NCI-H146 treated with DMSO at 0.1 percent for 48 hours (cell line): ENCODE data around the gene C9orf57.
"Not testable (repeated sequence)": the region's sequence is repeated elsewhere in the genome, so short reads cannot be mapped to it uniquely, and the experiment has no call there.

Experiments
- DNase-seq: peaks from one replicate; lab custom pipeline; 2025; ENCODE audit not compliant: unreplicated experiment; lab: John Stamatoyannopoulos, UW

Gene C9orf57, protein sequence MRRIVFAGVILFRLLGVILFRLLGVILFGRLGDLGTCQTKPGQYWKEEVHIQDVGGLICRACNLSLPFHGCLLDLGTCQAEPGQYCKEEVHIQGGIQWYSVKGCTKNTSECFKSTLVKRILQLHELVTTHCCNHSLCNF

DNA sequence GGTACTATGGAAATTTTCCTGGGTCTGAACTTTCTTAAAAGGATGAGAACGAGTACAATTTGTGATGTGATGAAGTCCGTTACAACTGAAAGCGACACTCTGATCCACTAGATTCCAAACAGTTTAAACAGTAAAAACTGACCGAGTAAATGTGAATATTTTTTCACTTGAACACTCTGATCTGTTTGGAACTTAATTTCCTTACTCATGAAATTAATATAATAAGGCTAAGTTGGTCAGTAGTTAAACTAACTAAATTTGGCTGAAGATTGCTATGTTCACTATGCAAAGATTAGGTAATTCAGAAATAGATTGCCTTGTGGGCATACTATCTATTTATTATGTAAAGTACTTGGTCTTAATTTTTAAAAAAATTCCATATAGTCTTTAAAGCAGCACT is at the start of gene C9orf57:
C9orf57 (minus strand) TSS at position 101 of the 400 bp plus-strand sequence. CDS start 1,282 bp downstream, outside the sequence.
- DNase-seq, result no peak

DNA sequence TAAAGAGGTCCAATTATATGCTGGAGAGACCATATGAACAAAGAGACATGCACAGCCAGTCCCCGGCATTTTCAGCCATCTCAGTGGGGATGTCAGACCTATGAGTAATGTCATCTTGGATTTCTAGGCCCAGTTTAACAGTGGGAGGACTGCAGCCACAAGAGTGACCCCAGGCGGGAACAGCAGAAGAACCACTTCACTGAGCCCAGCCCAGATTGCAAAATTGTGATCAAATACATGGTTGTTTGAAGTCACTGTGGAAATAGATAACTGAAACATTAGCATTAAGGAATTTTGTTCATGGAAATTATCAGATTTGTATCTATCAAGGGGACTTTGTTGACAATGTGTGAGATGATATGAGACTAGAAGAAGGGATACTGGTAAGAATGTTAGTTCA is 42.1 kb upstream of the C9orf57 start:
- no peak for DNase-seq

DNA sequence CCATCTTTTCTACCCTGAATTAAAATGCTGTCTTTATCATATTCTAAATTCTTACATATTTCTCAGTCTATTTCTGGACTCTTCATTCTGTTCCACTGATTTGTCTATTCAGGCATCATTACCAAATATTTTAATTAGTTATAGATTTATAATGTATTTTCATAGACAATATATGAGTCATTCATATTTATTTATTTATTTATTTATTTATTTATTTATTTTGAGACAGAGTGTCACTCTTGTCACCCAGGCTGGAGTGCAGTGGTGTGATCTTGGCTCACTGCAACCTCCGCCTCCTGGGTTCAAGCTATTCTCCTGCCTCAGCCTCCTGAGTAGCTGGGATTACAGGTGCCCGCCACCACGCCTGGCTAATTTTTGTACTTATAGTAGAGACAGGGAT is 35.1 kb upstream of the C9orf57 start:
- not testable (repeated sequence) for DNase-seq

DNA sequence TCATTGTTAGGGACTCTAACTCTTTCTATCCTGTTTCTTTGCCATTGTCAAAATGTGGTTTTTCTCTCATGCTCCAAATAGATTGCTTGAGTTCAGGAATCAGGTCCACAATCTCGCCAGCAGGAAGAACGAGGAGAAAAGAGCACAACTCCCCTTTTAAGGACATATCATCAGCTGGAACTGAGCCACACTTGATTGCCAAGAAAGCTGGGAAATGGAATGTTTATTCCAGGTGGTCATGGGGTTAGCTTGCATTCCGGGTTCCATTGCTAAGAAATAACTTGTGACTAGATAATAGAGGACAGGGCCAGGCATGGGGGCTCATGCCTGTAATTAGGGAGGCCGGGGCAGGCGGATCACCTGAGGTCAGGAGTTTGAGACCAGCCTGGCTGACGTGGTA is 32.4 kb upstream of the C9orf57 start:
- DNase-seq, result no peak

DNA sequence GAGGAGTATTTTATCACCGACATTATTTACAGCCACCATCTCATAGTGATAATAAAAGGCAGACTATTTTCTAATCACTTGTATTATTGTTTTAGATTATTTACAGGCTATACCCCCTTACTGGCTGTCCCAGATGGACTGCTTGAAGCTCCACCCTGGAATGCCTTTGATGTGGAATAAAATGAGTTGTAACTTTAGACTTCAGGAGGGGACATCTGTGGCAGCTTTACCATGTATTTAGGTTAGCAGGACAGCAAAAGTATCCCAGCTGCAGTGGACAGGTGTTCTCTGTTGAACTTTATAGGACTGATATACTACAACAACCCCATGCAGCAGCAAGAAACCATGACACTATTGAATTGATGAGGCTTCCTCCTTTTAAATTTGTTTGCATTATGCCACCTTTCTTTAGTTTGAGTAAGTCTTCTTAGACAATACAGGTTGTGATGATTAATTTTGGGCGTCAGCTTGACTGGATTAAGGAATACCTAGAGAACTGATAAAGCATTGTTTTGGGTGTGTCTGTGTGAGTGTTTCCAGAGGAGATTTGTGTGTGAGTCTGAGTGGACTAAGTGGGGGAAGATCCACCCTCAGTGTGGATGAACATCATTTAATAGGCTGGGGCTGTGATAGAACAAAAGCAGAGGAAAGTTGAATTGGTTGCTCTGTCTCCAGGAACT is 29.2 kb upstream of the C9orf57 start:
- DNase-seq, result no peak

DNA sequence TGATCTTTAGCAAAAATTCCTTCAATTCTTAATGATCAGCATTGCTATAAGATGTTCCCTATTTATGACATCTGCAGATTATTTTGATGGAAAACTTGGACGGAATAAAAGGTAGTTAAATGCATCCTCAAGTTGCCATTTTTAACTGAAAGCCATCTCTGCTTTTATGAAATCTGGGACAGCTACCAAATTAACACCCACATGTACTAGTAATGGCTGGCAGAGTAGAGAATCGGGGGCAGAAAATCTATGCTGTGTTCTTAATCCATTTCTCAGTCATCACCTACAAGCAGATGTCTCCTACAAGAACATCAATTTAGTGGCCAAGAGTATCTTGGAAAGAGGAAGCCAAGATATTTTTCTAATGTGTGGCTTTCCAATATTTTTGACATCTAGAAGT is 22.1 kb upstream of the C9orf57 start:
- no peak for DNase-seq

- not testable (repeated sequence) for DNase-seq
These were observed 14.3 kb upstream of the C9orf57 start for GRCh38 chr9:72074666-72075065.

DNA sequence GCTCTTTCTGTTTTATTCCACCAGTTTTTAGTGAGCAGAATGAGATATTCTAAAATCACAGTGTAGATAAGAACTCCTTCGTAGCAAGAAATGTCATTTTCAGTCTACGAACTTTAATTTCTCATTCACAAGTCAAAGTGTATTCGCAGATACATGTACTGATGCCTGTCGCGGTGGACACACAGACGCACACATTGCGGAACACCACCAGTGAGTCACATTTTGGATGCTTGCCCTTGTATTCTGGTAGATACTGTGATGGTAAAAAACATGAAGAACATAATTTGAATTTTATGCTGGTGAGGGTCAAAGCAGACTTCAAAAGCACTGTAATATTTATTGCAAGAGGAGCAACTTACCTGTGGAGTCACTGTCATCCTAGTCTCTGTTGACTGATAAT is 4.7 kb upstream of the C9orf57 start:
- no peak for DNase-seq

- no peak for DNase-seq
These were observed 8.3 kb downstream of the C9orf57 start for GRCh38 chr9:72052122-72052521.

DNA sequence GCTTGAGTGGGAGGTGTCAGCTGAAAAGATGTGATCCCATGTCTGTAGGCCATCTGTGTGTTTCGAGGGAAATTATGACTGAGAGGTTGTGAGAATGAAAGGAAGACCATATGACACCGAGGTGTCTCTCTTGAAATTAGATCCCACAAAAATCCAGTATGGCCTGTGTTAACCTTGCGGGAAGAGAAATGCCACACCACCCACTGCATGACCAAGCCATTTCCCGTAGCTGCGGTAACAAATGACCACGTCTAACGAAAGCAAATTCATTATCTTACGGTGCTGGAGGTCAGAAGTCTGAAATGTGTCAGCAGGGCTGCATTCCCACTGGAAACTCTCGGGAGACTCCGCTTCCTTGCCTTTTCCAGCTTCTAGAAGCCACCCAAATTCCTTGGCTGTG is 11.6 kb downstream of the C9orf57 start:
- no peak for DNase-seq

GRCh38 chr9:72046630-72047456 is 13.6 kb downstream of the C9orf57 start:
- no peak for DNase-seq

DNA sequence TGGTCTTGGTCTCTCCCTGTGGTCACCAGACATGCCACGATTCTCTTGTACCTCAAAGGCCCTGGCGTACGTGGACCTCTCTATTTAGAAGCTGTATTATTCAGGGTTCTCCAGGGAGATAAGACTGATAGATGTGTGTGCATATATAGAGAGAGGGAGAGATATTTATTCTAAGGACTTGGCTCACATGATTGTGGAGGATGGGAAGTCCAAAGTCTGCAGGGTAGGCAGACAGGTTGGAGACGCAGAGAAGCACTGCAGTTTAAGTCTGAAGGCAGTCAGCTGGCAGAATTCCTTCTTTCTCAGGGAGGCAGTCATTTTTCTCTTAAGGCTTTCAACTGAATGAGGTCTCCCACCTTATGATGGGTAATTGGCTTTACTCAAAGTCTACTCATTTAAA is 16.3 kb downstream of the C9orf57 start:
- no peak for DNase-seq

DNA sequence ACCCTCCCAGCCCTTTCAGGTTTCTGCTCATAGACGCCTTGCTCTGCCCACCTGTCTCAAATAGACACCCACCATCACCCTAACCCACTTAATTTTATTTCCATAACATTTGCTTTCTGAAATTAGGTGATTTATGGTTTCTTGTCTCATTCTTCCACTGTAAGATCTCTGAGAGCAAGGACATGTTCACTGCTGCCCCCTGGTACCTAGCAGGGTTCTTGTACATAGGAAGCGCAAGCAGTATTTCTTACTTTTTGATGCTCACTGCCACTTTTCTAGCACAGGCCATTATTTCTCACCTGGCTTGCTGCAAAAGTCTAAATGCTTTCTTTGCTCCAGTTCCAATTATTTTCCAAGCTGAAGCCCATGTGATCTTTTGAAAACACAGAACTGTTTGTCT is 16.8 kb downstream of the C9orf57 start:
- no peak for DNase-seq

GRCh38 chr9:72042928-72043327 is 17.5 kb downstream of the C9orf57 start:
- DNase-seq, result no peak

- no peak for DNase-seq
These were observed 18.6 kb downstream of the C9orf57 start for GRCh38 chr9:72041775-72042194.

DNA sequence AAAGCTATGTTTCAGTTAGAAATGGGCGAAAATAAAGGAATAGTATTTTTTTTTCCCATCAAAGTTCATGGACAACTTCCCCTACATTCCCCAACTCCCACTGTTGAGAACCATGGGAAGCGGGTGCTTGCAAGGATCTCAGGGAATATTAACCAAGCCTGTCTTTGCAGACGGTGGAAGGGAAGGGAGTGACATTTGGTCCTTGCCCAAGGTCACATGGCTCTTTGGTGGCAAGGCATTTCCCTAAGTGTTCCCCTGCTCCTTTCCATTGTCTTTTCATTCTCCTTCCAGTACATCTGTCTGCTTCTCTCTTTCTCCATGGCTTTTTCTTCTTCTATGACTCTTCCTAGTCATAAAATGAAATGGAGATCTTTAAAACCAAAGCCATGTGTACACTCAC is 19.0 kb downstream of the C9orf57 start:
- DNase-seq, result no peak

GRCh38 chr9:72039532-72039931 is 20.9 kb downstream of the C9orf57 start:
- DNase-seq, result no peak

- DNase-seq, result peak; percentile 27
These were observed 21.5 kb downstream of the C9orf57 start for GRCh38 chr9:72038890-72039410.

- peak; percentile 26 for DNase-seq
These were observed 22.0 kb downstream of the C9orf57 start for GRCh38 chr9:72038408-72038807.

GRCh38 chr9:72037571-72037970 is 22.8 kb downstream of the C9orf57 start:
- DNase-seq, result no peak

DNA sequence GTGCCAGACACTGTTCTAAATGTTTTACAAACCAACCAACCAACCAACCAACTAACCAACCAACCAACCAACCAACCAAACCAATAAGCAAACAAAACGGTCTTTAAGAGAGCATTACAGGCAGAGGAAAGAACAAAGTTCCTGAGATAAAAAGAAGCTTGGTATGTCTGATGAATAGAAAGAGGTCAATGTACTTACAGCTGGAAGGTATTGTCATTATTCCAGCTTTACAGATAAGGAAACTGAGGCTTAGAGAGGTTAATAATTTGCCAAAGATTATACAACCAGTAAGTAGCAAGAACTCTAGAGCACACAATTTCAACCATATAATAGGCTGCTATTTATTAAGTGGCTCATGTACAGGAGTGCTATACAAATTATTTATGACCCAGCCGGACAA is 29.6 kb downstream of the C9orf57 start:
- DNase-seq, result no peak

GRCh38 chr9:72029986-72030385 is 30.4 kb downstream of the C9orf57 start:
- DNase-seq, result no peak
